Mesenchymal stem cell (in vitro differentiated cells and primary cell): ENCODE measurements around the gene FEM1B.

Source experiments
- DNase-seq: peaks from one replicate; pipeline ENCODE4 v3.0.0-alpha.2; 2013
- H2AFZ ChIP-seq: one replicate; pipeline ENCODE4 v1.6.1; 2013; ENCODE audit warnings: low read depth, mild to moderate bottlenecking, control low read depth, inconsistent platforms, low read length, moderate library complexity
- H2AK5ac ChIP-seq: 2 replicates; pipeline ENCODE4 v1.6.1; 2013; ENCODE audit warnings: low read length, moderate library complexity, mild to moderate bottlenecking, inconsistent platforms; ENCODE audit not compliant: severe bottlenecking
- H2BK120ac ChIP-seq: one replicate; pipeline ENCODE4 v1.6.1; 2013; ENCODE audit warnings: low read depth, mild to moderate bottlenecking, inconsistent platforms, low read length, moderate library complexity
- H2BK12ac ChIP-seq, 2 experiments: one replicate each; pipeline ENCODE4 v1.6.1; 2013; ENCODE audit warnings: inconsistent platforms in 2 of 2, low read length in 2 of 2, mild to moderate bottlenecking in 2 of 2, moderate library complexity in 2 of 2, control low read depth in 1 of 2
- H2BK15ac ChIP-seq: one replicate; pipeline ENCODE4 v1.6.1; 2013; ENCODE audit warnings: mild to moderate bottlenecking, low read depth, inconsistent platforms; ENCODE audit not compliant: poor library complexity, severe bottlenecking
- H2BK5ac ChIP-seq: 2 replicates; pipeline ENCODE4 v1.6.1; 2013; ENCODE audit warnings: low read depth, mild to moderate bottlenecking, low read length, control low read depth, inconsistent platforms; ENCODE audit not compliant: poor library complexity, severe bottlenecking
- H3K14ac ChIP-seq, 2 experiments: one replicate each; pipeline ENCODE4 v1.6.1; 2013; ENCODE audit warnings: inconsistent platforms in 2 of 2, low read length in 2 of 2, control low read depth in 1 of 2, mild to moderate bottlenecking in 1 of 2, moderate library complexity in 1 of 2
- H3K18ac ChIP-seq, 2 experiments: one replicate each; pipeline ENCODE4 v1.6.1; 2013; ENCODE audit warnings: inconsistent platforms in 2 of 2, low read length in 2 of 2, control low read depth in 1 of 2, low read depth in 1 of 2, mild to moderate bottlenecking in 1 of 2
- H3K23ac ChIP-seq, 2 experiments: one replicate each; pipeline ENCODE4 v1.6.1; 2013; ENCODE audit warnings: inconsistent platforms in 2 of 2, low read length in 2 of 2, mild to moderate bottlenecking in 2 of 2, moderate library complexity in 2 of 2, control low read depth in 1 of 2
- H3K27ac ChIP-seq: 2 replicates; pipeline ENCODE4 v1.5.1; 2013; ENCODE audit warnings: mild to moderate bottlenecking, moderate library complexity, low read length, control low read depth, inconsistent platforms; ENCODE audit not compliant: poor library complexity, severe bottlenecking
- H3K27me3 ChIP-seq, 2 experiments: 2 replicates each; pipeline versions ENCODE4 v1.6.1 to v1.7.0; 2013; ENCODE audit warnings: low read length in 2 of 2, mild to moderate bottlenecking in 2 of 2, moderate library complexity in 2 of 2, control low read depth in 1 of 2, inconsistent platforms in 1 of 2; ENCODE audit not compliant: control insufficient read depth in 1 of 2, insufficient read depth in 1 of 2
- H3K36me3 ChIP-seq, 2 experiments: 2 replicates each; pipeline versions ENCODE4 v1.6.1 to v1.7.0; 2013; ENCODE audit warnings: low read length in 2 of 2, control low read depth in 1 of 2, inconsistent platforms in 1 of 2, low read depth in 1 of 2, mild to moderate bottlenecking in 1 of 2; ENCODE audit not compliant: insufficient read depth in 2 of 2, control insufficient read depth in 1 of 2
- H3K4ac ChIP-seq, 2 experiments: one replicate each; pipeline ENCODE4 v1.6.1; 2013; ENCODE audit warnings: inconsistent platforms in 2 of 2, low read length in 2 of 2, mild to moderate bottlenecking in 2 of 2, moderate library complexity in 2 of 2, control low read depth in 1 of 2, low read depth in 1 of 2
- H3K4me1 ChIP-seq: 2 replicates; pipeline ENCODE4 v1.6.1; 2013; ENCODE audit warnings: low read depth, low read length, control low read depth; ENCODE audit not compliant: control insufficient read depth, insufficient read depth
- H3K4me2 ChIP-seq: 2 replicates; pipeline ENCODE4 v1.6.1; 2013; ENCODE audit warnings: low read length, mild to moderate bottlenecking, inconsistent platforms; ENCODE audit not compliant: poor library complexity, severe bottlenecking
- H3K4me3 ChIP-seq, 2 experiments: 2 replicates each; pipeline versions ENCODE4 v1.5.1 to v1.7.0; 2013; ENCODE audit warnings: low read length in 2 of 2, mild to moderate bottlenecking in 2 of 2, control low read depth in 1 of 2, low read depth in 1 of 2; ENCODE audit not compliant: insufficient read depth in 1 of 2
- H3K79me1 ChIP-seq: replicated peaks from 2 replicates; pipeline ENCODE4 v1.6.1; 2013; ENCODE audit warnings: mild to moderate bottlenecking, control low read depth, low read length, inconsistent platforms; ENCODE audit not compliant: poor library complexity, severe bottlenecking
- H3K9ac ChIP-seq: 2 replicates; pipeline ENCODE4 v1.7.0; 2013; ENCODE audit warnings: mild to moderate bottlenecking, low read length, moderate library complexity
- H3K9me3 ChIP-seq: 2 replicates; pipeline ENCODE4 v1.7.0; 2013; ENCODE audit warnings: mild to moderate bottlenecking, low read length; ENCODE audit not compliant: control insufficient read depth
- H4K8ac ChIP-seq: one replicate; pipeline ENCODE4 v1.6.1; 2013; ENCODE audit warnings: inconsistent platforms, mild to moderate bottlenecking, low read length, moderate library complexity
- H4K91ac ChIP-seq: one replicate; pipeline ENCODE4 v1.6.1; 2013; ENCODE audit warnings: mild to moderate bottlenecking, low read length, inconsistent platforms
- WGBS: methylation state at CpG from one replicate; pipeline ENCODE4 v1.1.7; 2013; ENCODE audit warnings: mixed read lengths; 5-methylcytosine and 5-hydroxymethylcytosine counted together

The FEM1B gene

GRCh38 chr15:68312701-68313204, 35.2 kb downstream of the FEM1B start:
- H2BK12ac ChIP-seq: peak overlapping the region in 1 of 2 experiments; percentile 31
- H3K27me3 ChIP-seq: peaks cover 0 to 8% of the 10 kb centered on the region in 2 experiments
- H4K8ac ChIP-seq: no peak overlapping the region
- no peak overlapping the region for H2BK120ac ChIP-seq
- peak overlapping the region; percentile 82 for H2BK15ac ChIP-seq
- DNase-seq: peak; percentile 36
- H3K36me3 ChIP-seq: peaks cover 0 to 72% of the 10 kb centered on the region in 2 experiments
- H3K79me1 ChIP-seq: peaks cover 4% of the 10 kb centered on the region
- H3K4ac ChIP-seq: no peak overlapping the region
- H3K4me2 ChIP-seq: no peak overlapping the region
- peaks cover 44% of the 10 kb centered on the region for H3K4me1 ChIP-seq
- peak overlapping the region; percentile 58 for H4K91ac ChIP-seq
- 74% methylated on average over 17 of the region's 18 CpGs for WGBS
- no peak overlapping the region for H2AFZ ChIP-seq
- H2AK5ac ChIP-seq: no peak overlapping the region
- peak overlapping the region in 1 of 2 experiments; percentile 56 for H3K14ac ChIP-seq
- H3K23ac ChIP-seq: peak overlapping the region in 1 of 2 experiments; percentile 11
- no peak overlapping the region for H3K9ac ChIP-seq
- H3K27ac ChIP-seq: no peak overlapping the region
- peak overlapping the region in 1 of 2 experiments; percentile 51 for H3K18ac ChIP-seq
- no peak overlapping the region for H2BK5ac ChIP-seq
- no peak overlapping the region for H3K4me3 ChIP-seq
- no peaks in the 10 kb centered on the region for H3K9me3 ChIP-seq

GRCh38 chr15:68313501-68314410, 36.2 kb downstream of the FEM1B start:
- peak overlapping the region; percentile 58 to 77 for H3K18ac ChIP-seq
- H3K27me3 ChIP-seq: peaks cover 0 to 12% of the 10 kb centered on the region in 2 experiments
- H2AFZ ChIP-seq: no peak overlapping the region
- H3K4me3 ChIP-seq: peak overlapping the region in 1 of 2 experiments; percentile 36
- H2BK12ac ChIP-seq: peak overlapping the region in 1 of 2 experiments; percentile 69
- H2BK15ac ChIP-seq: peak overlapping the region; percentile 7
- no peak overlapping the region for H3K4me2 ChIP-seq
- peaks cover 44% of the 10 kb centered on the region for H3K4me1 ChIP-seq
- H2AK5ac ChIP-seq: peak overlapping the region; percentile 72
- no peak overlapping the region for H3K27ac ChIP-seq
- H2BK5ac ChIP-seq: no peak overlapping the region
- no peak overlapping the region for H3K9ac ChIP-seq
- WGBS: 92% methylated on average over 17 of the region's 18 CpGs
- H3K36me3 ChIP-seq: peaks cover 0 to 82% of the 10 kb centered on the region in 2 experiments
- H4K91ac ChIP-seq: peak overlapping the region; percentile 74
- peak overlapping the region; percentile 31 for H4K8ac ChIP-seq
- no peak for DNase-seq
- H2BK120ac ChIP-seq: no peak overlapping the region
- H3K4ac ChIP-seq: peak overlapping the region in 1 of 2 experiments; percentile 51
- peak overlapping the region in 1 of 2 experiments; percentile 80 for H3K14ac ChIP-seq
- H3K9me3 ChIP-seq: no peaks in the 10 kb centered on the region
- H3K23ac ChIP-seq: peak overlapping the region in 1 of 2 experiments; percentile 53
- H3K79me1 ChIP-seq: peaks cover 6% of the 10 kb centered on the region

- 61% methylated on average over 10 of the region's 11 CpGs for WGBS
Observed at GRCh38 chr15:68314563-68314962, 37.0 kb downstream of the FEM1B start.

GRCh38 chr15:68315035-68315434, 37.5 kb downstream of the FEM1B start:
- H3K4me3 ChIP-seq: no peak overlapping the region

More at GRCh38 chr15:68314563-68314962, 37.0 kb downstream of the FEM1B start:
- Histone ChIP-seq H4K91ac (no peak overlapping the region), H2BK15ac (no peak overlapping the region), H3K27me3 (peaks cover 0 to 12% of the 10 kb centered on the region in 2 experiments), H3K23ac (no peak overlapping the region), H3K27ac (no peak overlapping the region), H3K14ac (no peak overlapping the region), H3K4me3 (no peak overlapping the region), H2BK5ac (no peak overlapping the region), H4K8ac (no peak overlapping the region), H3K4me2 (no peak overlapping the region), H2BK12ac (no peak overlapping the region), H3K36me3 (peaks cover 0 to 89% of the 10 kb centered on the region in 2 experiments), H3K9me3 (no peaks in the 10 kb centered on the region), H2AFZ (no peak overlapping the region), H2BK120ac (no peak overlapping the region), H3K4ac (no peak overlapping the region), H3K79me1 (peaks cover 7% of the 10 kb centered on the region), H3K4me1 (peaks cover 44% of the 10 kb centered on the region), H2AK5ac (no peak overlapping the region), H3K18ac (peak overlapping the region in 1 of 2 experiments; percentile 16), H3K9ac (no peak overlapping the region)
- peak; percentile 33 for DNase-seq

More at GRCh38 chr15:68315035-68315434, 37.5 kb downstream of the FEM1B start:
- no CpG with 5 or more reads among the region's 1 CpG for WGBS
- Histone ChIP-seq H2BK120ac (no peak overlapping the region), H2BK5ac (no peak overlapping the region), H3K4ac (no peak overlapping the region), H2BK15ac (no peak overlapping the region), H4K8ac (no peak overlapping the region), H4K91ac (no peak overlapping the region), H3K14ac (no peak overlapping the region), H3K4me2 (no peak overlapping the region), H3K36me3 (peaks cover 0 to 92% of the 10 kb centered on the region in 2 experiments), H3K4me1 (peaks cover 44% of the 10 kb centered on the region), H2BK12ac (no peak overlapping the region), H3K27ac (no peak overlapping the region), H3K27me3 (peaks cover 0 to 12% of the 10 kb centered on the region in 2 experiments), H3K9me3 (no peaks in the 10 kb centered on the region), H3K23ac (no peak overlapping the region), H3K9ac (no peak overlapping the region), H3K18ac (no peak overlapping the region), H3K79me1 (peaks cover 7% of the 10 kb centered on the region), H2AK5ac (no peak overlapping the region), H2AFZ (no peak overlapping the region)
- DNase-seq: no peak
